KMS-11 (cell line): ENCODE measurements around the gene B3GAT3.

Experiments
- H2AFZ ChIP-seq: fragments of 200-600 bp; sonication (generic); 2 replicates; pipeline ENCODE4 v1.6.1; 2016; ENCODE audit warnings: antibody characterized with exemption, mixed run types, low read depth
- H3K27ac ChIP-seq: fragments of 200-600 bp; sonication (generic); 2 replicates; pipeline ENCODE4 v1.6.1; 2016; ENCODE audit warnings: mild to moderate bottlenecking, mixed run types
- H3K27me3 ChIP-seq: fragments of 200-600 bp; sonication (generic); 2 replicates; pipeline ENCODE4 v1.6.1; 2017; ENCODE audit warnings: mild to moderate bottlenecking, low read depth, mixed run types, moderate library complexity; ENCODE audit not compliant: insufficient read depth
- H3K36me3 ChIP-seq: fragments of 200-600 bp; sonication (generic); 2 replicates; pipeline ENCODE4 v1.6.1; 2017; ENCODE audit warnings: mild to moderate bottlenecking, mixed run types; ENCODE audit not compliant: insufficient read depth
- H3K4me1 ChIP-seq: fragments of 200-600 bp; sonication (generic); 2 replicates; pipeline ENCODE4 v1.6.1; 2016; ENCODE audit warnings: mild to moderate bottlenecking, low read depth, mixed run types; ENCODE audit not compliant: poor library complexity, severe bottlenecking
- H3K4me2 ChIP-seq: fragments of 200-600 bp; sonication (generic); 2 replicates; pipeline ENCODE4 v1.7.0; 2016; ENCODE audit warnings: mild to moderate bottlenecking, mixed run types
- H3K4me3 ChIP-seq: fragments of 200-600 bp; sonication (generic); IDR thresholded peaks from 2 replicates; pipeline ENCODE4 v1.6.1; 2017; ENCODE audit warnings: low read depth, low read length, mixed read lengths; ENCODE audit not compliant: insufficient read depth
- H3K79me2 ChIP-seq: fragments of 200-600 bp; sonication (generic); 2 replicates; pipeline ENCODE4 v1.6.1; 2016; ENCODE audit warnings: low read depth, mixed run types; ENCODE audit not compliant: insufficient read depth
- H3K9ac ChIP-seq: fragments of 200-600 bp; sonication (generic); 2 replicates; pipeline ENCODE4 v1.6.1; 2016; ENCODE audit warnings: mild to moderate bottlenecking, mixed run types
- H4K20me1 ChIP-seq: fragments of 200-600 bp; sonication (generic); 2 replicates; pipeline ENCODE4 v1.6.1; 2016; ENCODE audit warnings: mild to moderate bottlenecking, mixed run types; ENCODE audit not compliant: insufficient read depth
- CTCF ChIP-seq: fragments of 200-600 bp; sonication (generic); conservative IDR thresholded peaks from 2 replicates; pipeline ENCODE4 v1.6.1; 2017; ENCODE audit warnings: low read depth, mild to moderate bottlenecking, antibody characterized with exemption, low read length, moderate library complexity, mixed read lengths

B3GAT3 gene

GRCh38 chr11:62615521-62615920 is 6.3 kb downstream of the B3GAT3 start:
- H3K36me3 ChIP-seq, result no peaks in the 10 kb centered on the region
- H4K20me1 ChIP-seq, result no peaks in the 10 kb centered on the region
- H2AFZ ChIP-seq, result no peak overlapping the region
- H3K4me1 ChIP-seq, result peaks cover 36% of the 10 kb centered on the region
- H3K27me3 ChIP-seq, result no peaks in the 10 kb centered on the region
- H3K9ac ChIP-seq, result no peak overlapping the region
- H3K4me3 ChIP-seq, result no peak overlapping the region
- no peak overlapping the region for H3K4me2 ChIP-seq
- H3K79me2 ChIP-seq, result no peaks in the 10 kb centered on the region
- TF ChIP-seq CTCF, result no peak
- no peak overlapping the region for H3K27ac ChIP-seq

GRCh38 chr11:62614275-62614674 is 7.5 kb downstream of the B3GAT3 start:
- Histone ChIP-seq H3K9ac (no peak overlapping the region), H3K27me3 (no peaks in the 10 kb centered on the region), H3K79me2 (no peaks in the 10 kb centered on the region), H3K36me3 (no peaks in the 10 kb centered on the region), H3K4me3 (no peak overlapping the region), H2AFZ (no peak overlapping the region), H4K20me1 (no peaks in the 10 kb centered on the region), H3K4me2 (no peak overlapping the region), H3K27ac (no peak overlapping the region; the same call in 1 of the 2 replicates), H3K4me1 (peaks cover 28% of the 10 kb centered on the region)
- TF ChIP-seq CTCF, result no peak

- Histone ChIP-seq H2AFZ (no peak overlapping the region), H3K27ac (no peak overlapping the region), H3K79me2 (no peaks in the 10 kb centered on the region), H3K9ac (no peak overlapping the region), H4K20me1 (no peaks in the 10 kb centered on the region), H3K4me3 (no peak overlapping the region), H3K4me1 (peaks cover 28% of the 10 kb centered on the region), H3K36me3 (no peaks in the 10 kb centered on the region), H3K27me3 (no peaks in the 10 kb centered on the region), H3K4me2 (peak overlapping the region; percentile 39; the same call in 1 of the 2 replicates)
- TF ChIP-seq CTCF, result no peak
Measured at GRCh38 chr11:62613291-62613778, 8.5 kb downstream of the B3GAT3 start.

- H3K4me2 ChIP-seq, result peak within 1 kb of the TSS; percentile 91
- H3K27ac ChIP-seq, result peak within 1 kb of the TSS; percentile 65
- H3K36me3 ChIP-seq, result no peaks in the 10 kb centered on the region
- no peaks in the 10 kb centered on the region for H3K27me3 ChIP-seq
- no peaks in the 10 kb centered on the region for H3K79me2 ChIP-seq
- peak within 1 kb of the TSS; percentile 66 for H2AFZ ChIP-seq
- H3K4me1 ChIP-seq, result peaks cover 32% of the 10 kb centered on the region
- TF ChIP-seq CTCF, result peak; percentile 70
- no peaks in the 10 kb centered on the region for H4K20me1 ChIP-seq
- peak within 1 kb of the TSS; percentile 86 for H3K9ac ChIP-seq
- H3K4me3 ChIP-seq, result no peak within 1 kb of the TSS
Measured at GRCh38 chr11:62612366-62613290, 9.2 kb downstream of the B3GAT3 start, which contains the start of the genes EML3 and ROM1. EML3 (minus strand) TSS chr11:62612775; CDS start chr11:62612457, 318 bp downstream. ROM1 (plus strand) TSS chr11:62613257; CDS start chr11:62613282, 25 bp downstream.
